Neural progenitor cell (in vitro differentiated cells): Measurements from ENCODE around the gene ZNF282.

Experiments
- EZH2 ChIP-seq: fragments of 200-600 bp; sonication (generic); IDR thresholded peaks from 2 replicates; pipeline ENCODE4 v1.6.1; 2017; ENCODE audit warnings: antibody characterized with exemption, mild to moderate bottlenecking, moderate library complexity
- EZH2phosphoT487 ChIP-seq: fragments of 200-600 bp; sonication (generic); IDR thresholded peaks from 2 replicates; pipeline ENCODE4 v1.6.1; 2017; ENCODE audit warnings: antibody characterized with exemption
- TF ChIP-seq, protein P1 (sequence below): fragments of 200-600 bp; sonication (generic); IDR thresholded peaks from 2 replicates; pipeline ENCODE4 v1.5.1; 2017; ENCODE audit warnings: antibody characterized with exemption, mild to moderate bottlenecking

DNA sequence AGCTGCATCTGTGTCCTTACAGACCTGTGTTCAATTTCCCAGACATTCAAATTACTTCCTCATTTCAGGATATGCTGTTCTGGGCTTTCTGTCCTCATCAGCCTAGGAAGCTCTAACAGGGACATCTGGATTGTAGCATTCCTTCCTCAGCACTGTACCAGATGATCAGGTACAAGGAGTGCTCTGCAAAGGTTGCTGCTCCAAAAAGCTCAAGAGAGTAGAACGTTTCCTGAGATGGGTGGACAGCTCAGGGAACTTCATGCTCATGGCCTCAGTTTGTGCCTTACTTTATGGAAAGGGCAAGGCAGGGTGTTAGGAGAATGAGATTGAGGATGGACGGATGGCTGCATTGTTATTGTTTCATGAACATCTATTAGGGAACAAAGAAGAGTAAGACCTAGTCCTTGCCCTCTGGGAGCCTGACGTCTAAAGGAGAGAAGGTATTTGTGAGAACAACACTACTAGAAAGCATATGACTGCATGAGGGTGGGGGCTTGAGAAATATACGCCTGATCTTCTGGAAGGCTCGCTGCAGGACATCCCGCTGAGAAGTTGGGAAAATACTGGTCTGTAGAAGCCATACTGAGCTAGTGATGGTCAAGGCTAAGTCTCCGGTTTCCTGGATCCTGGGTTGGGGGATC lies 33.6 kb downstream of the ZNF282 start:
- TF ChIP-seq, protein P1, sequence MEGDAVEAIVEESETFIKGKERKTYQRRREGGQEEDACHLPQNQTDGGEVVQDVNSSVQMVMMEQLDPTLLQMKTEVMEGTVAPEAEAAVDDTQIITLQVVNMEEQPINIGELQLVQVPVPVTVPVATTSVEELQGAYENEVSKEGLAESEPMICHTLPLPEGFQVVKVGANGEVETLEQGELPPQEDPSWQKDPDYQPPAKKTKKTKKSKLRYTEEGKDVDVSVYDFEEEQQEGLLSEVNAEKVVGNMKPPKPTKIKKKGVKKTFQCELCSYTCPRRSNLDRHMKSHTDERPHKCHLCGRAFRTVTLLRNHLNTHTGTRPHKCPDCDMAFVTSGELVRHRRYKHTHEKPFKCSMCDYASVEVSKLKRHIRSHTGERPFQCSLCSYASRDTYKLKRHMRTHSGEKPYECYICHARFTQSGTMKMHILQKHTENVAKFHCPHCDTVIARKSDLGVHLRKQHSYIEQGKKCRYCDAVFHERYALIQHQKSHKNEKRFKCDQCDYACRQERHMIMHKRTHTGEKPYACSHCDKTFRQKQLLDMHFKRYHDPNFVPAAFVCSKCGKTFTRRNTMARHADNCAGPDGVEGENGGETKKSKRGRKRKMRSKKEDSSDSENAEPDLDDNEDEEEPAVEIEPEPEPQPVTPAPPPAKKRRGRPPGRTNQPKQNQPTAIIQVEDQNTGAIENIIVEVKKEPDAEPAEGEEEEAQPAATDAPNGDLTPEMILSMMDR = no peak
- no peak for TF ChIP-seq EZH2
- no peak for TF ChIP-seq EZH2phosphoT487
